Measurements from ENCODE around the gene ADAM11.

DNA sequence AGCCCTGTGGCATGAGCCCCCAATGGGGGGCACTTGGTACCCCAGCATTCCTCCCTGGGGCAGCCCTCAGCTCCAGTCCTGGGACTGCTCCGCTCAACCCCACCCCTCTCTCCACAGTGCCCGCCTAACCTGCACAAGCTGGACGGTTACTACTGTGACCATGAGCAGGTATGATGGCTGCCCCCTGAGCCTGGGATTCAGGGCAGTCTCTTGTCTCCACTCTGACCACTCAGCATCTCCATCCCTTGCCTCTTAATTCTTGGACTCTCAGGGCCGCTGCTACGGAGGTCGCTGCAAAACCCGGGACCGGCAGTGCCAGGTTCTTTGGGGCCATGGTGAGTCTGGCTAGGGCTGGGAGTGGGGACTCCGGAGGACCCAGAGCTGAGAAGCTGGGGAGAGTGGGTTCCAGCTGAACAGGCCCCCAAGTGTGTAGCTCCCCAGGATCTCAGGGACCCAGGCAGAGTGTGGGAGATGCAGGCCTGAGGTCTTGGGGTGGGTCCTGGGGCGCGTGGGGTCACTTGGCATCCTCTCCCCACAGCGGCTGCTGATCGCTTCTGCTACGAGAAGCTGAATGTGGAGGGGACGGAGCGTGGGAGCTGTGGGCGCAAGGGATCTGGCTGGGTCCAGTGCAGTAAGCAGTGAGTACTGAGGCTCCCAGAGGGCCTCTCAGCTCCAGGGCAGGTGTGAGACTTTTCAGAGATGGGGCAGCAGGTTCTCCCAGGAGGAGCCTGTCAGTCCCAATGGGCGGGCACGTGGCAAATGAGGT is 18.0 kb downstream of the ADAM11 start:
- TF ChIP-seq EZH2 (IDR thresholded peaks at IDR 0.05; ENCODE audit: borderline replicate concordance, low read depth, low read length): no peak
- TF ChIP-seq, protein P1, sequence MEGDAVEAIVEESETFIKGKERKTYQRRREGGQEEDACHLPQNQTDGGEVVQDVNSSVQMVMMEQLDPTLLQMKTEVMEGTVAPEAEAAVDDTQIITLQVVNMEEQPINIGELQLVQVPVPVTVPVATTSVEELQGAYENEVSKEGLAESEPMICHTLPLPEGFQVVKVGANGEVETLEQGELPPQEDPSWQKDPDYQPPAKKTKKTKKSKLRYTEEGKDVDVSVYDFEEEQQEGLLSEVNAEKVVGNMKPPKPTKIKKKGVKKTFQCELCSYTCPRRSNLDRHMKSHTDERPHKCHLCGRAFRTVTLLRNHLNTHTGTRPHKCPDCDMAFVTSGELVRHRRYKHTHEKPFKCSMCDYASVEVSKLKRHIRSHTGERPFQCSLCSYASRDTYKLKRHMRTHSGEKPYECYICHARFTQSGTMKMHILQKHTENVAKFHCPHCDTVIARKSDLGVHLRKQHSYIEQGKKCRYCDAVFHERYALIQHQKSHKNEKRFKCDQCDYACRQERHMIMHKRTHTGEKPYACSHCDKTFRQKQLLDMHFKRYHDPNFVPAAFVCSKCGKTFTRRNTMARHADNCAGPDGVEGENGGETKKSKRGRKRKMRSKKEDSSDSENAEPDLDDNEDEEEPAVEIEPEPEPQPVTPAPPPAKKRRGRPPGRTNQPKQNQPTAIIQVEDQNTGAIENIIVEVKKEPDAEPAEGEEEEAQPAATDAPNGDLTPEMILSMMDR (IDR thresholded peaks at IDR 0.05 in 2 of 3, conservative IDR thresholded peaks at IDR 0.05 in 1 of 3; ENCODE audit: insufficient read depth in 2 of 3, low read depth in 1 of 3, low read length in 3 of 3): no peak
- TF ChIP-seq JUND (IDR thresholded peaks at IDR 0.05; ENCODE audit: borderline replicate concordance, low read depth, low read length): no peak
- TF ChIP-seq JUND (tag; IDR thresholded peaks at IDR 0.05; ENCODE audit: borderline replicate concordance, low read depth, low read length): no peak
- TF ChIP-seq, protein P2, sequence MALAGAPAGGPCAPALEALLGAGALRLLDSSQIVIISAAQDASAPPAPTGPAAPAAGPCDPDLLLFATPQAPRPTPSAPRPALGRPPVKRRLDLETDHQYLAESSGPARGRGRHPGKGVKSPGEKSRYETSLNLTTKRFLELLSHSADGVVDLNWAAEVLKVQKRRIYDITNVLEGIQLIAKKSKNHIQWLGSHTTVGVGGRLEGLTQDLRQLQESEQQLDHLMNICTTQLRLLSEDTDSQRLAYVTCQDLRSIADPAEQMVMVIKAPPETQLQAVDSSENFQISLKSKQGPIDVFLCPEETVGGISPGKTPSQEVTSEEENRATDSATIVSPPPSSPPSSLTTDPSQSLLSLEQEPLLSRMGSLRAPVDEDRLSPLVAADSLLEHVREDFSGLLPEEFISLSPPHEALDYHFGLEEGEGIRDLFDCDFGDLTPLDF (CRISPR knock-in tag; IDR thresholded peaks at IDR 0.05): no peak
- TF ChIP-seq XRCC5 (IDR thresholded peaks at IDR 0.05; ENCODE audit: low read depth, low read length): no peak
- TF ChIP-seq RAD21 (CRISPR knock-in tag; conservative IDR thresholded peaks at IDR 0.05 in 1 of 2, IDR thresholded peaks at IDR 0.05 in 1 of 2): no peak
- TF ChIP-seq SMARCC2 (IDR thresholded peaks at IDR 0.05; ENCODE audit: low read depth): no peak
- TF ChIP-seq GTF2F1 (IDR thresholded peaks at IDR 0.05; ENCODE audit: low read depth, low read length): no peak
- no peak for TF ChIP-seq KDM1A (IDR thresholded peaks at IDR 0.05)
